ENCODE measurements around the gene MTCL1. TPM values are rescaled to one million over a fixed set of nuclear protein-coding genes. Genes with fewer than 3 reads are reported as not detected.

Gene MTCL1
- total RNA-seq, 1 donor from 2014 or later, result 2.9 TPM

- Mint-ChIP-seq H3K4me1 (peaks cover 9% of the 10 kb centered on the region), H3K27ac (no peak overlapping the region), H3K36me3 (ENCODE audit: low read depth) (no peaks in the 10 kb centered on the region), H3K9me3 (peaks cover 2% of the 10 kb centered on the region), H3K27me3 (no peaks in the 10 kb centered on the region), H3K4me3 (no peak overlapping the region)
- intact Hi-C loops (cut with micrococcal nuclease), result no loop called here
- TF ChIP-seq, protein P1, sequence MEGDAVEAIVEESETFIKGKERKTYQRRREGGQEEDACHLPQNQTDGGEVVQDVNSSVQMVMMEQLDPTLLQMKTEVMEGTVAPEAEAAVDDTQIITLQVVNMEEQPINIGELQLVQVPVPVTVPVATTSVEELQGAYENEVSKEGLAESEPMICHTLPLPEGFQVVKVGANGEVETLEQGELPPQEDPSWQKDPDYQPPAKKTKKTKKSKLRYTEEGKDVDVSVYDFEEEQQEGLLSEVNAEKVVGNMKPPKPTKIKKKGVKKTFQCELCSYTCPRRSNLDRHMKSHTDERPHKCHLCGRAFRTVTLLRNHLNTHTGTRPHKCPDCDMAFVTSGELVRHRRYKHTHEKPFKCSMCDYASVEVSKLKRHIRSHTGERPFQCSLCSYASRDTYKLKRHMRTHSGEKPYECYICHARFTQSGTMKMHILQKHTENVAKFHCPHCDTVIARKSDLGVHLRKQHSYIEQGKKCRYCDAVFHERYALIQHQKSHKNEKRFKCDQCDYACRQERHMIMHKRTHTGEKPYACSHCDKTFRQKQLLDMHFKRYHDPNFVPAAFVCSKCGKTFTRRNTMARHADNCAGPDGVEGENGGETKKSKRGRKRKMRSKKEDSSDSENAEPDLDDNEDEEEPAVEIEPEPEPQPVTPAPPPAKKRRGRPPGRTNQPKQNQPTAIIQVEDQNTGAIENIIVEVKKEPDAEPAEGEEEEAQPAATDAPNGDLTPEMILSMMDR (IDR thresholded peaks at IDR 0.05), result no peak
- no peak for ATAC-seq (ENCODE audit: low read depth)
- DNase-seq, result no peak
- CTCF ChIA-PET, result no interaction called here
- POLR2A ChIA-PET, result no interaction called here
Measured at GRCh38 chr18:8856212-8856611, 150.9 kb downstream of the MTCL1 start.

DNA sequence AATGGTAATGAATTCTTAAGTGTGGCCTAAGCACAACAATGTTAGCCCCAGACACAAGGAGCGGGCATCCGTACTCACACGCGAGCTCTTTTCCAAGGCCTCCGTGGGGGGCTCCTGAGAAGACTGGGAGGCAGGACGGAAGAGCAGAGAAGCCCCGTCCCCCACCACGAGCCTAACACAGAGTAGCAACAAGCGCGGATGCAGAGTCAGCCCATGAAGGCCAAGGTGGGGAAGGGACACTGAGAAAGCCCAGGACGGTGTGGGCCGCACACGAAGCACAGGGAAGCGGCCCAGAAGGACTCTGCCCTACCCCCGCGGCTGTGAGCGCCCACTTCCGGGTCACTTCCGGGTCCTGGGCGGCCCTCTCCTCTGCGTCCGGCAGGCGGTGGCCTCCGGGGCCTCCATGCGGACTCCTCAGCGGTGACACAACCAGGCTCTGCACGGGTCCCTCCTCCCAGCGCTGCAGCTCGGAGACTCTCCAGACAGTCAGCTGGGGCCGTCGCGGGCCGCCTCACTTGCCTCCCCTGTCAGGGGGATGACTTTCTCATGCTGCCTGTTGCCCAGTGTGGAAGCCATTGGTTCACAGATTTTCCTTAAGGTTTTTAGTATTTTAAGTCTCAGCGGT is 151.5 kb downstream of the MTCL1 start:
- intact Hi-C loops (cut with micrococcal nuclease), result no loop called here
- Mint-ChIP-seq H3K4me3 (no peak overlapping the region), H3K4me1 (peaks cover 10% of the 10 kb centered on the region), H3K27ac (no peak overlapping the region), H3K36me3 (ENCODE audit: low read depth) (no peaks in the 10 kb centered on the region), H3K27me3 (no peaks in the 10 kb centered on the region), H3K9me3 (peaks cover 2% of the 10 kb centered on the region)
- no peak for ATAC-seq (ENCODE audit: low read depth)
- ChIA-PET CTCF (no interaction called here), POLR2A (no interaction called here)
- DNase-seq, result no peak
- TF ChIP-seq, protein P1 (IDR thresholded peaks at IDR 0.05), result no peak

DNA sequence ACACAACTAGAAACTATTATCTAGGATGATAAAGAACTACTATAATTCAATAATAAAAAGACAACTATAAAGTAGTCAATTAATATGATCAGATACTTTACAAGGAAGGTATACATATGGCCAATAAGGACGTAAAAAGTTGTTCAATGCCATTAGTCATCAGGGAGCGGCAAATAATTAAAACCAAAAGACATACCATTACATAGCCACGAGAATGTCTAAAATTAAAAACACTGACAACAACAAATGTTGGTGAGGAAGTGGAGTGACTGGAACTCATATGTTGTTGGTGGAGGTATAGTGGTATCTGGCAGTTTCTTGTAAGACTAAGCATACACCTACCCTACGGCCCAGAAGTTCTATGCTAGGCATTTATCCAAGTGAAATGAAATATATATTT is 152.4 kb downstream of the MTCL1 start:
- ATAC-seq (ENCODE audit: low read depth) (no peak), DNase-seq (no peak)
- POLR2A ChIA-PET, result no interaction called here
- no peak overlapping the region for H3K4me3 Mint-ChIP-seq
- CTCF ChIA-PET, result no interaction called here
- H3K9me3 Mint-ChIP-seq, result peaks cover 2% of the 10 kb centered on the region
- H3K4me1 Mint-ChIP-seq, result peaks cover 10% of the 10 kb centered on the region
- H3K27ac Mint-ChIP-seq, result no peak overlapping the region
- TF ChIP-seq, protein P1 (IDR thresholded peaks at IDR 0.05), result no peak
- intact Hi-C loops (cut with micrococcal nuclease), result no loop called here
- no peaks in the 10 kb centered on the region for H3K36me3 Mint-ChIP-seq (ENCODE audit: low read depth)
- H3K27me3 Mint-ChIP-seq, result no peaks in the 10 kb centered on the region

GRCh38 chr18:8858888-8859511 is 153.6 kb downstream of the MTCL1 start:
- intact Hi-C loops (cut with micrococcal nuclease), result no loop called here
- no peak overlapping the region for H3K27ac Mint-ChIP-seq
- H3K36me3 Mint-ChIP-seq (ENCODE audit: low read depth), result no peaks in the 10 kb centered on the region
- H3K9me3 Mint-ChIP-seq, result peaks cover 2% of the 10 kb centered on the region
- no peaks in the 10 kb centered on the region for H3K27me3 Mint-ChIP-seq
- no peak overlapping the region for H3K4me3 Mint-ChIP-seq
- no peak for ATAC-seq (ENCODE audit: low read depth)
- TF ChIP-seq, protein P1 (IDR thresholded peaks at IDR 0.05), result no peak
- H3K4me1 Mint-ChIP-seq, result peaks cover 10% of the 10 kb centered on the region
- POLR2A ChIA-PET, result no interaction called here
- no peak for DNase-seq
- CTCF ChIA-PET, result interaction anchor here (1.1 kb wide), 1 partner anchor 134 kb away, joined by 3 read pairs; no protein-coding TSS in a partner anchor

GRCh38 chr18:8860845-8861642 is 155.7 kb downstream of the MTCL1 start:
- ChIA-PET CTCF (no interaction called here), POLR2A (no interaction called here)
- ATAC-seq (ENCODE audit: low read depth), result no peak
- TF ChIP-seq, protein P1 (IDR thresholded peaks at IDR 0.05), result no peak
- Mint-ChIP-seq H3K27me3 (no peaks in the 10 kb centered on the region), H3K27ac (no peak overlapping the region), H3K36me3 (ENCODE audit: low read depth) (no peaks in the 10 kb centered on the region), H3K4me1 (peaks cover 10% of the 10 kb centered on the region), H3K9me3 (peaks cover 2% of the 10 kb centered on the region), H3K4me3 (no peak overlapping the region)
- intact Hi-C loops (cut with micrococcal nuclease), result no loop called here
- DNase-seq, result no peak
